Smooth muscle cell (in vitro differentiated cells): Measurements from ENCODE around the gene FRMPD4. TPM values are rescaled to one million over a fixed set of nuclear protein-coding genes. Genes with fewer than 3 reads are reported as not detected.

ENCODE experiments used
- DNase-seq: peaks from one replicate; lab custom pipeline; 2025; ENCODE audit not compliant: unreplicated experiment; lab: John Stamatoyannopoulos, UW
- H2AFZ ChIP-seq: fragments of 200-600 bp; sonication (generic); 2 replicates; pipeline ENCODE4 v1.6.0; 2016; ENCODE audit warnings: antibody characterized with exemption, low read depth, mild to moderate bottlenecking
- H3F3A ChIP-seq: fragments of 200-600 bp; sonication (generic); 2 replicates; pipeline ENCODE4 v1.6.0; 2017; ENCODE audit warnings: antibody characterized with exemption, low read depth
- H3K27ac ChIP-seq: fragments of 200-600 bp; sonication (generic); 2 replicates; pipeline ENCODE4 v1.5.1; 2016; ENCODE audit warnings: low read depth, mild to moderate bottlenecking
- H3K27me3 ChIP-seq: fragments of 200-600 bp; sonication (generic); 2 replicates; pipeline ENCODE4 v1.6.1; 2016; ENCODE audit warnings: low read depth, mild to moderate bottlenecking
- H3K36me3 ChIP-seq: fragments of 200-600 bp; sonication (generic); 2 replicates; pipeline ENCODE4 v1.5.1; 2016; ENCODE audit warnings: low read depth
- H3K4me1 ChIP-seq: fragments of 200-600 bp; sonication (generic); 2 replicates; pipeline ENCODE4 v1.5.1; 2016; ENCODE audit warnings: low read depth
- H3K4me2 ChIP-seq: fragments of 200-600 bp; sonication (generic); 2 replicates; pipeline ENCODE4 v1.6.0; 2016; ENCODE audit warnings: mild to moderate bottlenecking
- H3K4me3 ChIP-seq: fragments of 200-600 bp; sonication (generic); 2 replicates; pipeline ENCODE4 v1.5.1; 2016; ENCODE audit warnings: mild to moderate bottlenecking
- H3K79me2 ChIP-seq: fragments of 200-600 bp; sonication (generic); 2 replicates; pipeline ENCODE4 v1.6.0; 2016; ENCODE audit warnings: low read depth, mild to moderate bottlenecking
- H3K9ac ChIP-seq: fragments of 200-600 bp; sonication (generic); 2 replicates; pipeline ENCODE4 v1.6.0; 2016; ENCODE audit warnings: low read depth
- H3K9me3 ChIP-seq: fragments of 200-600 bp; sonication (generic); replicated peaks from 2 replicates; pipeline ENCODE4 v1.5.1; 2016; ENCODE audit warnings: low read depth
- H4K20me1 ChIP-seq: fragments of 200-600 bp; sonication (generic); 2 replicates; pipeline ENCODE4 v1.6.0; 2016; ENCODE audit warnings: low read depth
- CTCF ChIP-seq: fragments of 200-600 bp; sonication (generic); IDR thresholded peaks from 2 replicates; pipeline ENCODE4 v1.5.1; 2017; ENCODE audit warnings: borderline replicate concordance, mild to moderate bottlenecking, antibody characterized with exemption; ENCODE audit not compliant: insufficient read depth, poor library complexity, severe bottlenecking
- WGBS: methylation state at CpG from one replicate; pipeline ENCODE4 v1.1.7; 2016; ENCODE audit warnings: low lambda C conversion rate; 5-methylcytosine and 5-hydroxymethylcytosine counted together
- polyA plus RNA-seq: library from polyadenylated mRNA; unstranded; fragments of >200 nt; fragmentation: Nextera tagmentation; extraction: Ambion mirVana; gene quantifications from 2 replicates; pipeline ENCODE4 v1.2.1, GENCODE V29; 2016
- total RNA-seq: library from RNA; depleted of rRNA; stranded (reverse); fragments of >200 nt; gene quantifications from 2 replicates; pipeline ENCODE4 v1.2.3, GENCODE V29; 2014

Gene FRMPD4
- total and polyA plus RNA-seq, 2 experiments from 2014 or later, result 0.13 TPM; not detected in 1

- no peaks in the 10 kb centered on the region for H3K79me2 ChIP-seq
- no peaks in the 10 kb centered on the region for H3K4me1 ChIP-seq
- no peak for DNase-seq
- H3K27ac ChIP-seq, result no peak overlapping the region
- H3K9me3 ChIP-seq, result no peaks in the 10 kb centered on the region
- H4K20me1 ChIP-seq, result no peaks in the 10 kb centered on the region
- 73% methylated on average over 7 of the region's 7 CpGs for WGBS
- no peak for TF ChIP-seq CTCF
- no peak overlapping the region for H3K4me3 ChIP-seq
- no peak overlapping the region for H3K9ac ChIP-seq
- H2AFZ ChIP-seq, result no peak overlapping the region
- H3K4me2 ChIP-seq, result no peak overlapping the region
- H3K36me3 ChIP-seq, result no peaks in the 10 kb centered on the region
- H3F3A ChIP-seq, result no peaks in the 10 kb centered on the region
- no peaks in the 10 kb centered on the region for H3K27me3 ChIP-seq
Observed at GRCh38 chrX:12443534-12444098, 305.3 kb downstream of the FRMPD4 start.

- H3K4me1 ChIP-seq, result no peaks in the 10 kb centered on the region
- H3K4me2 ChIP-seq, result no peak overlapping the region
- peak overlapping the region; percentile 64 for H3K9ac ChIP-seq
- H2AFZ ChIP-seq, result no peak overlapping the region
- H3K79me2 ChIP-seq, result no peaks in the 10 kb centered on the region
- DNase-seq, result no peak
- H3K27ac ChIP-seq, result peak overlapping the region; percentile 88
- WGBS, result 76% methylated on average over 7 of the region's 7 CpGs
- H3K9me3 ChIP-seq, result no peaks in the 10 kb centered on the region
- no peaks in the 10 kb centered on the region for H3K36me3 ChIP-seq
- TF ChIP-seq CTCF, result no peak
- no peaks in the 10 kb centered on the region for H4K20me1 ChIP-seq
- H3K27me3 ChIP-seq, result no peaks in the 10 kb centered on the region
- H3F3A ChIP-seq, result no peaks in the 10 kb centered on the region
- no peak overlapping the region for H3K4me3 ChIP-seq
Observed at GRCh38 chrX:12446342-12447075, 308.2 kb downstream of the FRMPD4 start.

GRCh38 chrX:12447448-12448064, 309.3 kb downstream of the FRMPD4 start:
- Histone ChIP-seq H3K4me2 (no peak overlapping the region), H3K27ac (peak overlapping the region; percentile 88)

More at GRCh38 chrX:12447448-12448064, 309.3 kb downstream of the FRMPD4 start:
- Histone ChIP-seq H3F3A (no peaks in the 10 kb centered on the region), H3K36me3 (no peaks in the 10 kb centered on the region), H3K9me3 (no peaks in the 10 kb centered on the region), H3K4me1 (no peaks in the 10 kb centered on the region), H4K20me1 (no peaks in the 10 kb centered on the region), H3K79me2 (no peaks in the 10 kb centered on the region), H3K9ac (peak overlapping the region; percentile 64), H2AFZ (no peak overlapping the region), H3K27me3 (no peaks in the 10 kb centered on the region), H3K4me3 (no peak overlapping the region)
- DNase-seq, result peak; percentile 0
- TF ChIP-seq CTCF, result peak; percentile 5
- WGBS, result 55% methylated on average over 5 of the region's 5 CpGs
